Loucy (cell line): ENCODE measurements around the gene BICD2.

Experiments used
- H2AFZ ChIP-seq: fragments of 200-600 bp; sonication (generic); 2 replicates; pipeline ENCODE4 v1.6.0; 2016; ENCODE audit warnings: antibody characterized with exemption, mild to moderate bottlenecking, low read length, moderate library complexity
- H3F3A ChIP-seq: fragments of 200-600 bp; 2 replicates; pipeline ENCODE4 v1.6.0; 2016; ENCODE audit warnings: antibody characterized with exemption, low read depth, mild to moderate bottlenecking
- H3K27me3 ChIP-seq: fragments of 200-600 bp; sonication (generic); 2 replicates; pipeline ENCODE4 v1.6.1; 2014; ENCODE audit warnings: low read length, mild to moderate bottlenecking; ENCODE audit not compliant: insufficient read depth, poor library complexity, severe bottlenecking
- H3K36me3 ChIP-seq: fragments of 200-600 bp; sonication (generic); 2 replicates; pipeline ENCODE4 v1.6.1; 2016; ENCODE audit warnings: low read length; ENCODE audit not compliant: insufficient read depth
- H3K4me1 ChIP-seq: fragments of 200-600 bp; sonication (generic); 2 replicates; pipeline ENCODE4 v1.5.1; 2014; ENCODE audit warnings: low read length, mild to moderate bottlenecking; ENCODE audit not compliant: insufficient read depth, poor library complexity, severe bottlenecking
- H3K4me2 ChIP-seq: fragments of 200-600 bp; sonication (generic); 2 replicates; pipeline ENCODE4 v1.6.0; 2014; ENCODE audit warnings: antibody characterized with exemption, low read length, low read depth, mild to moderate bottlenecking; ENCODE audit not compliant: poor library complexity, severe bottlenecking
- H3K4me3 ChIP-seq: fragments of 200-600 bp; sonication (generic); 2 replicates; pipeline ENCODE4 v1.5.1; 2014; ENCODE audit warnings: low read length, mild to moderate bottlenecking, mixed read lengths; ENCODE audit not compliant: poor library complexity, severe bottlenecking
- H3K79me2 ChIP-seq: fragments of 200-600 bp; sonication (generic); 2 replicates; pipeline ENCODE4 v1.6.1; 2014; ENCODE audit warnings: low read length; ENCODE audit not compliant: insufficient read depth
- H3K9ac ChIP-seq: fragments of 200-600 bp; sonication (generic); 2 replicates; pipeline ENCODE4 v1.6.0; 2014; ENCODE audit warnings: mild to moderate bottlenecking, low read depth, low read length, moderate library complexity; ENCODE audit not compliant: poor library complexity, severe bottlenecking
- H3K9me2 ChIP-seq: fragments of 200-600 bp; sonication (generic); replicated peaks from 2 replicates; pipeline ENCODE4 v1.6.1; 2016; ENCODE audit warnings: low read depth, low read length, mixed read lengths
- H3K9me3 ChIP-seq: fragments of 200-600 bp; sonication (generic); 2 replicates; pipeline ENCODE4 v1.6.1; 2014; ENCODE audit warnings: mild to moderate bottlenecking, antibody characterized with exemption, low read length, low read depth; ENCODE audit not compliant: insufficient read depth
- H4K20me1 ChIP-seq: fragments of 200-600 bp; sonication (generic); 2 replicates; pipeline ENCODE4 v1.6.0; 2014; ENCODE audit warnings: antibody characterized with exemption, low read length, mild to moderate bottlenecking; ENCODE audit not compliant: insufficient read depth, poor library complexity, severe bottlenecking
- CTCF ChIP-seq: fragments of 200-600 bp; sonication (generic); conservative IDR thresholded peaks from 2 replicates; pipeline ENCODE4 v1.5.1; 2014; ENCODE audit warnings: mild to moderate bottlenecking, antibody characterized with exemption, low read length
- EZH2phosphoT487 ChIP-seq: fragments of 200-600 bp; IDR thresholded peaks from 2 replicates; pipeline ENCODE4 v1.6.1; 2018; ENCODE audit warnings: antibody characterized with exemption, mild to moderate bottlenecking, moderate library complexity, borderline replicate concordance

The BICD2 gene

DNA sequence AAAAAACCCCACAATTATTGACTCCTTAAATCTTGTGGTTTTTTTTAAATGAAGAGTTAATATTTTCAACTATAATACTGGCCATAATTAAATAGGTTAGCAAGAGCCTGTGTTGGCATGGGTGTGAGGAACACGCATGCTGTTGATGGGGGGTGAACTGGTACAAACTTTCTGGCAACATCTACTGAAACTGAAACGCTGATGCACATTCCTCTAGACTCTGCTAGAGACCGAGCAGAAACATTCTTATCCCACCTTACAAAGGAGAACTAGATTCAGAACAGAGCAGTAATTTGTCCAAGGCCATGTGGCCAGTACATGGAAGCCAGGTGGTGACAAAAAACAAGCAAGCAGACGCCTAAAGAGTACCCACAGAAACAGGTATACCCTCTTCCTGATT, 2.4 kb downstream of the BICD2 start:
- H4K20me1 ChIP-seq, result peaks cover 58% of the 10 kb centered on the region
- peak overlapping the region; percentile 92 for H3K4me3 ChIP-seq
- no peak overlapping the region for H2AFZ ChIP-seq
- 0 out of 2 replicates have a peak, but pooled peaks cover 2% of the 10 kb centered on the region for H3F3A ChIP-seq
- H3K27me3 ChIP-seq, result no peaks in the 10 kb centered on the region
- peak overlapping the region; percentile 99 for H3K4me2 ChIP-seq
- peak overlapping the region; percentile 89 for H3K9ac ChIP-seq
- H3K9me3 ChIP-seq, result no peaks in the 10 kb centered on the region
- peaks cover 64% of the 10 kb centered on the region for H3K79me2 ChIP-seq
- H3K36me3 ChIP-seq, result no peaks in the 10 kb centered on the region
- H3K9me2 ChIP-seq, result no peaks in the 10 kb centered on the region
- TF ChIP-seq CTCF (no peak), EZH2phosphoT487 (no peak)
- H3K4me1 ChIP-seq, result peaks cover 51% of the 10 kb centered on the region

GRCh38 chr9:92761686-92762085, 2.9 kb downstream of the BICD2 start:
- H2AFZ ChIP-seq, result no peak overlapping the region
- peaks cover 58% of the 10 kb centered on the region for H4K20me1 ChIP-seq
- peak overlapping the region; percentile 99 for H3K4me2 ChIP-seq
- no peaks in the 10 kb centered on the region for H3K9me2 ChIP-seq
- H3K4me1 ChIP-seq, result peaks cover 51% of the 10 kb centered on the region
- H3F3A ChIP-seq, result 0 out of 2 replicates have a peak, but pooled peaks cover 2% of the 10 kb centered on the region
- H3K9ac ChIP-seq, result peak overlapping the region; percentile 89
- peak overlapping the region; percentile 92 for H3K4me3 ChIP-seq
- H3K79me2 ChIP-seq, result peaks cover 69% of the 10 kb centered on the region
- TF ChIP-seq EZH2phosphoT487 (no peak), CTCF (no peak)
- H3K27me3 ChIP-seq, result no peaks in the 10 kb centered on the region
- H3K9me3 ChIP-seq, result no peaks in the 10 kb centered on the region
- H3K36me3 ChIP-seq, result no peaks in the 10 kb centered on the region

DNA sequence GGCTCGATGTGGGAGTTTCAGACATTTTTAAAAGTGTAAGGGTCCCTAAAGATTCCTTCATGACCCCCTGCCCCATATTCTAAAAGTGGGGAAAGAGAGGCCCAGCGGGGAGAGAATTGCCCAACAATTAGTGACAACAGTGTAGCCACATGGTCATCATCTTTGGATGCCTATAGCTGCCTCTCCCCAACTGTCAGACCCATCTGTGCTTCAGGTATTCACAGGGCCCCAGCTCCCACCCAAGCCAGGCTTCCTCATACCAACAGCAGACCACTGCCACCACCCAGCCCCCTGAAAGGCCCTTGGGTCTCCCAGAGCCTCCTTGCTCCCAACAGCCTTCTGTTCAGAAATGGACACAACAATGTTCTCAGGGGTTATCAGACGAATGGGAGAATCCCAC, 4.1 kb downstream of the BICD2 start:
- Histone ChIP-seq H3K27me3 (no peaks in the 10 kb centered on the region), H3K9me2 (no peaks in the 10 kb centered on the region), H3K36me3 (peaks cover 5% of the 10 kb centered on the region; the same call in 1 of the 2 replicates), H4K20me1 (peaks cover 61% of the 10 kb centered on the region), H2AFZ (no peak overlapping the region), H3K4me2 (peak overlapping the region; percentile 99), H3K4me3 (peak overlapping the region; percentile 92), H3K4me1 (peaks cover 43% of the 10 kb centered on the region), H3F3A (0 out of 2 replicates have a peak, but pooled peaks cover 2% of the 10 kb centered on the region), H3K79me2 (peaks cover 78% of the 10 kb centered on the region), H3K9me3 (no peaks in the 10 kb centered on the region; the same call in 1 of the 2 replicates), H3K9ac (peak overlapping the region; percentile 1)
- TF ChIP-seq CTCF, result no peak
- no peak for TF ChIP-seq EZH2phosphoT487
